HG02973 (cell line): ENCODE data around the gene TTC32.

Experiments
- ATAC-seq: cut with Tn5 transposase; IDR thresholded peaks from one replicate; pipeline ENCODE4 v1.9.1; 2021; ENCODE audit warnings: moderate library complexity; ENCODE audit not compliant: unreplicated experiment

Gene TTC32

GRCh38 chr2:19854596-19855541 lies 46.9 kb downstream of the TTC32 start:
- ATAC-seq: no peak

- ATAC-seq: no peak
These were observed 50.6 kb downstream of the TTC32 start for GRCh38 chr2:19851116-19851695.

- no peak for ATAC-seq
These were observed 51.4 kb downstream of the TTC32 start for GRCh38 chr2:19850056-19851050.

GRCh38 chr2:19848952-19849351 lies 52.8 kb downstream of the TTC32 start:
- no peak for ATAC-seq

GRCh38 chr2:19848029-19848750 lies 53.6 kb downstream of the TTC32 start:
- ATAC-seq: no peak

GRCh38 chr2:19847486-19847885 lies 54.3 kb downstream of the TTC32 start:
- no peak for ATAC-seq
